ENCODE measurements around the gene FUT1.

- TF ChIP-seq MYNN (IDR thresholded peaks at IDR 0.05), result no peak
- TF ChIP-seq MYNN (CRISPR knock-in tag; IDR thresholded peaks at IDR 0.05), result no peak
- TF ChIP-seq FOXA1 (IDR thresholded peaks at IDR 0.05; ENCODE audit: borderline replicate concordance), result no peak
- TF ChIP-seq, protein P1, sequence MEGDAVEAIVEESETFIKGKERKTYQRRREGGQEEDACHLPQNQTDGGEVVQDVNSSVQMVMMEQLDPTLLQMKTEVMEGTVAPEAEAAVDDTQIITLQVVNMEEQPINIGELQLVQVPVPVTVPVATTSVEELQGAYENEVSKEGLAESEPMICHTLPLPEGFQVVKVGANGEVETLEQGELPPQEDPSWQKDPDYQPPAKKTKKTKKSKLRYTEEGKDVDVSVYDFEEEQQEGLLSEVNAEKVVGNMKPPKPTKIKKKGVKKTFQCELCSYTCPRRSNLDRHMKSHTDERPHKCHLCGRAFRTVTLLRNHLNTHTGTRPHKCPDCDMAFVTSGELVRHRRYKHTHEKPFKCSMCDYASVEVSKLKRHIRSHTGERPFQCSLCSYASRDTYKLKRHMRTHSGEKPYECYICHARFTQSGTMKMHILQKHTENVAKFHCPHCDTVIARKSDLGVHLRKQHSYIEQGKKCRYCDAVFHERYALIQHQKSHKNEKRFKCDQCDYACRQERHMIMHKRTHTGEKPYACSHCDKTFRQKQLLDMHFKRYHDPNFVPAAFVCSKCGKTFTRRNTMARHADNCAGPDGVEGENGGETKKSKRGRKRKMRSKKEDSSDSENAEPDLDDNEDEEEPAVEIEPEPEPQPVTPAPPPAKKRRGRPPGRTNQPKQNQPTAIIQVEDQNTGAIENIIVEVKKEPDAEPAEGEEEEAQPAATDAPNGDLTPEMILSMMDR (IDR thresholded peaks at IDR 0.05 in 2 of 3, conservative IDR thresholded peaks at IDR 0.05 in 1 of 3; ENCODE audit: insufficient read depth in 2 of 3, low read depth in 1 of 3, low read length in 3 of 3), result no peak
- no peak for TF ChIP-seq POLR2A (conservative IDR thresholded peaks at IDR 0.05)
- TF ChIP-seq GTF2E2 (tag; IDR thresholded peaks at IDR 0.05), result no peak
- TF ChIP-seq HES1 (IDR thresholded peaks at IDR 0.05; ENCODE audit: low read depth), result no peak
- no peak for TF ChIP-seq PCBP1 (IDR thresholded peaks at IDR 0.05; ENCODE audit: low read depth, low read length, poor library complexity, severe bottlenecking)
- TF ChIP-seq POLR2AphosphoS5 (IDR thresholded peaks at IDR 0.05; ENCODE audit: control insufficient read depth, insufficient read depth, low read depth, low read length), result no peak
- TF ChIP-seq ATF1 (CRISPR knock-in tag; IDR thresholded peaks at IDR 0.05), result no peak
- TF ChIP-seq ATF1 (tag; IDR thresholded peaks at IDR 0.05), result no peak
- no peak for TF ChIP-seq FOSL1 (tag; conservative IDR thresholded peaks at IDR 0.05)
- no peak for TF ChIP-seq NR2C2 (CRISPR knock-in tag; IDR thresholded peaks at IDR 0.05)
- TF ChIP-seq NR2C2 (tag; IDR thresholded peaks at IDR 0.05), result no peak
- TF ChIP-seq, protein P2, sequence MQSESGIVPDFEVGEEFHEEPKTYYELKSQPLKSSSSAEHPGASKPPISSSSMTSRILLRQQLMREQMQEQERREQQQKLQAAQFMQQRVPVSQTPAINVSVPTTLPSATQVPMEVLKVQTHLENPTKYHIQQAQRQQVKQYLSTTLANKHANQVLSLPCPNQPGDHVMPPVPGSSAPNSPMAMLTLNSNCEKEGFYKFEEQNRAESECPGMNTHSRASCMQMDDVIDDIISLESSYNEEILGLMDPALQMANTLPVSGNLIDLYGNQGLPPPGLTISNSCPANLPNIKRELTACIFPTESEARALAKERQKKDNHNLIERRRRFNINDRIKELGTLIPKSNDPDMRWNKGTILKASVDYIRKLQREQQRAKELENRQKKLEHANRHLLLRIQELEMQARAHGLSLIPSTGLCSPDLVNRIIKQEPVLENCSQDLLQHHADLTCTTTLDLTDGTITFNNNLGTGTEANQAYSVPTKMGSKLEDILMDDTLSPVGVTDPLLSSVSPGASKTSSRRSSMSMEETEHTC (IDR thresholded peaks at IDR 0.05), result no peak
- TF ChIP-seq CBX8 (IDR thresholded peaks at IDR 0.05; ENCODE audit: borderline replicate concordance, extremely low read depth, low read depth, low read length, poor library complexity, severe bottlenecking), result no peak
Measured at GRCh38 chr19:48703316-48703715, 49.1 kb downstream of the FUT1 start.

Measured in K562 (cell line).